ENCODE data around the gene GRID1.

DNA sequence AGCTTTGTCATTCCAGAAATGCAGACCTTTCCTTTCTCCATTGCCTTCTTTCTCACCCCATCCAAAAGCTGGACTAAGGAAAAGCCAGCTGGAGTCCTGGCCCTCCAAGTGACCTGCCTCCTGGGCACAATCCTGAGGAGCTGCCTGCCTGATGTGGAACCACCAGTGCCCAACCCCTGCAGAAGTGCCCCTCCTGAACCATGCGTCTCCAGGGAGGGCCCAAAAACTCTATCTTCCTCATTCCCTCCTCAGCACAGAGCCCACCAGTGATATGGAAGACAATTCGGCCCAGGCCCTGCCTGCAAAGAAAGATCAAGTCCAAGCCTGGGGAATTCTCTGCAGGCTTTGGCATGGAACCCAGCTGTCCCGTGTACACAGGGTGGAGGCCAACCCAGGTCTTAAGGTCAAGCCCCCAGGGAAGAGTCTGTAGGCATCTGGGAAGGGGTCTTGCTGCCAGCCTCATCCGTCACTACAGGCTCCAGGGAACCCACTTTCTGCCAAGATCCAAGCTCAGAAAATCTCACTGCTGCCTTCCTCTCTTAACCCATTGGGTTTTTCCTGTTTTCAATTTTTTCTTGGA is 3.5 kb upstream of the GRID1 start:
- TF ChIP-seq, protein P1, sequence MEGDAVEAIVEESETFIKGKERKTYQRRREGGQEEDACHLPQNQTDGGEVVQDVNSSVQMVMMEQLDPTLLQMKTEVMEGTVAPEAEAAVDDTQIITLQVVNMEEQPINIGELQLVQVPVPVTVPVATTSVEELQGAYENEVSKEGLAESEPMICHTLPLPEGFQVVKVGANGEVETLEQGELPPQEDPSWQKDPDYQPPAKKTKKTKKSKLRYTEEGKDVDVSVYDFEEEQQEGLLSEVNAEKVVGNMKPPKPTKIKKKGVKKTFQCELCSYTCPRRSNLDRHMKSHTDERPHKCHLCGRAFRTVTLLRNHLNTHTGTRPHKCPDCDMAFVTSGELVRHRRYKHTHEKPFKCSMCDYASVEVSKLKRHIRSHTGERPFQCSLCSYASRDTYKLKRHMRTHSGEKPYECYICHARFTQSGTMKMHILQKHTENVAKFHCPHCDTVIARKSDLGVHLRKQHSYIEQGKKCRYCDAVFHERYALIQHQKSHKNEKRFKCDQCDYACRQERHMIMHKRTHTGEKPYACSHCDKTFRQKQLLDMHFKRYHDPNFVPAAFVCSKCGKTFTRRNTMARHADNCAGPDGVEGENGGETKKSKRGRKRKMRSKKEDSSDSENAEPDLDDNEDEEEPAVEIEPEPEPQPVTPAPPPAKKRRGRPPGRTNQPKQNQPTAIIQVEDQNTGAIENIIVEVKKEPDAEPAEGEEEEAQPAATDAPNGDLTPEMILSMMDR (conservative IDR thresholded peaks at IDR 0.05), result no peak
- TF ChIP-seq EZH2 (IDR thresholded peaks at IDR 0.05; ENCODE audit: low read depth), result no peak
